ENCODE results near the gene DMXL1. TPM values are rescaled to one million over a fixed set of nuclear protein-coding genes. Genes with fewer than 3 reads are reported as not detected.
A peak's percentile ranks its signal among the peaks of the same experiment; 100 is the strongest.

DMXL1 gene
- total RNA-seq, 1 donor from 2014 or later, result 35.0 TPM

DNA sequence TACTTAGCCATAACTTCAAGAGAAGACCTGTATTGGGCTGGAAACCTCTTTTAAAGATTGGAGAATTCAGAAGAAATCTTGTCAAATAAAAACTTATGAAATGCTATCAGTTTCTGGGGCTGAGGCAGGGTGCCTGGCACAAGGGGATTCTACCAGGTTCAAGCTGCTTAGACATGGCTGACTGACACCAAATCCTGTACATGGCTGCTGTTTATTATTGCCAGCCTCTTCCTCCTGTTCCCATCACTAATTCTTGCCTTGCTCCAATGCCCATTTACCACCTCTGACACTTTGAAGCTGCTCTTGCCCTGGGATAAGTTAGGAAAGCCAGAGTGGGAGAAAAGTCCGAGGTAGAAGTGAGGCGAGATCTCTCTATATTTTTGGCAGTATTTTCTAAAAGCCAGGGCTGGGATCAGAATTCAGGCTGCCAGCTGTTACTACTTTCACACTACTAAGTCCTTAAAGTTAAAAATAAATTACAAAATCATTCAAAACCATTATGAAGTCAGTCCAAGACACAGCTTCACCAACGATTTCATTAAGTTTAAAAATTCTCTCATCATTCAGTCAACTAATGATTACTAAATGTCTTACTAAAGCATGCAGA, 218.7 kb downstream of the DMXL1 start:
- Mint-ChIP-seq H3K9me3 (ENCODE audit: low read depth) (no peaks in the 10 kb centered on the region), H3K36me3 (ENCODE audit: low read depth) (no peaks in the 10 kb centered on the region), H3K4me3 (ENCODE audit: unreplicated experiment) (no peak overlapping the region), H3K4me1 (ENCODE audit: low read depth) (peaks cover 74% of the 10 kb centered on the region), H3K27ac (ENCODE audit: unreplicated experiment) (peak overlapping the region; percentile 86), H3K27me3 (ENCODE audit: low read depth) (no peaks in the 10 kb centered on the region)
- TF ChIP-seq CTCF (IDR thresholded peaks at IDR 0.05), result no peak
- no peak for DNase-seq (ENCODE audit: low spot score)

GRCh38 chr5:119290161-119290569, 219.3 kb downstream of the DMXL1 start:
- DNase-seq (ENCODE audit: low spot score), result no peak
- no peaks in the 10 kb centered on the region for H3K36me3 Mint-ChIP-seq (ENCODE audit: low read depth)
- H3K9me3 Mint-ChIP-seq (ENCODE audit: low read depth), result no peaks in the 10 kb centered on the region
- peaks cover 67% of the 10 kb centered on the region for H3K4me1 Mint-ChIP-seq (ENCODE audit: low read depth)
- H3K4me3 Mint-ChIP-seq (ENCODE audit: unreplicated experiment), result no peak overlapping the region
- no peaks in the 10 kb centered on the region for H3K27me3 Mint-ChIP-seq (ENCODE audit: low read depth)
- peak overlapping the region; percentile 86 for H3K27ac Mint-ChIP-seq (ENCODE audit: unreplicated experiment)
- TF ChIP-seq CTCF (IDR thresholded peaks at IDR 0.05), result no peak

DNA sequence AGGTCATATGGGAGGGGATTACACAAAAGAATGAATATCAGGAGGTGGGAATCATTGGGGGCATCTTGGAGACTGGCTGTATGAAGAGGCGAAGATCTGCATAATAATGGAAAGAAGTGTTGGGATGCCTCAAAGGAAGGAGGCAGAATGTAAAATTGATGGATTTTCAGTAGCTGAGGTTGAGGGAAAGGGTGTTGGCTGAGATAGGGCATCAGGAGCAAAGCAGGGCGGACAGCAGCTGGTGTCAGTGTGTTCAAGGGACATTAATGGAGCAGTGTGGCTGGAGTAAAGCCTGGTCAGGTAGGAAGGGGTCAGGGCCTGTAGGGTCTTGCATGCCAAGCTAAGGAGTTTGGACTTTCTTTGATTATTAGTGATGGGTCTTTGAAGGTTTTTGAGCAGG, 219.7 kb downstream of the DMXL1 start:
- no peaks in the 10 kb centered on the region for H3K27me3 Mint-ChIP-seq (ENCODE audit: low read depth)
- no peaks in the 10 kb centered on the region for H3K9me3 Mint-ChIP-seq (ENCODE audit: low read depth)
- H3K36me3 Mint-ChIP-seq (ENCODE audit: low read depth), result no peaks in the 10 kb centered on the region
- H3K4me3 Mint-ChIP-seq (ENCODE audit: unreplicated experiment), result no peak overlapping the region
- no peak for DNase-seq (ENCODE audit: low spot score)
- H3K4me1 Mint-ChIP-seq (ENCODE audit: low read depth), result peaks cover 63% of the 10 kb centered on the region
- peak overlapping the region; percentile 86 for H3K27ac Mint-ChIP-seq (ENCODE audit: unreplicated experiment)
- TF ChIP-seq CTCF (IDR thresholded peaks at IDR 0.05), result no peak

GRCh38 chr5:119291056-119291455, 220.2 kb downstream of the DMXL1 start:
- TF ChIP-seq CTCF (IDR thresholded peaks at IDR 0.05), result no peak
- Mint-ChIP-seq H3K4me3 (ENCODE audit: unreplicated experiment) (no peak overlapping the region), H3K36me3 (ENCODE audit: low read depth) (no peaks in the 10 kb centered on the region), H3K9me3 (ENCODE audit: low read depth) (no peaks in the 10 kb centered on the region), H3K27ac (ENCODE audit: unreplicated experiment) (no peak overlapping the region), H3K4me1 (ENCODE audit: low read depth) (peaks cover 59% of the 10 kb centered on the region), H3K27me3 (ENCODE audit: low read depth) (no peaks in the 10 kb centered on the region)
- DNase-seq (ENCODE audit: low spot score), result no peak

DNA sequence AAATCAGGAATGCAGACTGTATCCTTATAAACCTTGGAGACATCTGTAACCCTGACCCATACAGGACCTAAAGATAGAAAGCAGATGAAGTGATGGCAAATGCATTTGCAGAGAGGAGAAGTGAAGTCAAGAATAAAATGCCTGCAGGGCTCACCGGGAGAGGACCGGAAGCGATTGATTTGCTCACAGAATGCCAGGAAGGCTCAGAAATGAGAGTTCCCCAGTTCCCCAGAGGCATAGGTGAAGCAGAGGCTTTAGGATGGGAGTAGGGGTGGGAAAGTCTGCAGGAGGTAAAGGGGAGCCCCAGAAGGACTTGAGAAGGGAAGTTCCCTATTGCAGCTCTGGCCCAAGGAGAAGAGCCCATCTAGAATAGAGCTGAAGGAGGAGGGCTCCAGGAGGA, 221.0 kb downstream of the DMXL1 start:
- H3K27me3 Mint-ChIP-seq (ENCODE audit: low read depth), result no peaks in the 10 kb centered on the region
- DNase-seq (ENCODE audit: low spot score), result no peak
- TF ChIP-seq CTCF (IDR thresholded peaks at IDR 0.05), result no peak
- peak overlapping the region; percentile 55 for H3K27ac Mint-ChIP-seq (ENCODE audit: unreplicated experiment)
- no peak overlapping the region for H3K4me3 Mint-ChIP-seq (ENCODE audit: unreplicated experiment)
- H3K4me1 Mint-ChIP-seq (ENCODE audit: low read depth), result peaks cover 52% of the 10 kb centered on the region
- no peaks in the 10 kb centered on the region for H3K9me3 Mint-ChIP-seq (ENCODE audit: low read depth)
- no peaks in the 10 kb centered on the region for H3K36me3 Mint-ChIP-seq (ENCODE audit: low read depth)

All from chondrocyte (in vitro differentiated cells).